AG04450 (cell line): ENCODE results near the gene CCDC141. TPM values are rescaled to one million over a fixed set of nuclear protein-coding genes. Genes with fewer than 3 reads are reported as not detected.
"Not testable (repeated sequence)": the region's sequence is repeated elsewhere in the genome, so short reads cannot be mapped to it uniquely, and the experiment has no call there.

Experiments used
- CTCF ChIA-PET: fragments of 300-600, 350-600 bp; formaldehyde crosslinking; extraction: SDS; loops from one replicate; lab custom pipeline; 2022; ENCODE audit warnings: antibody characterized with exemption, inconsistent platforms; lab: Charles Lee
- POLR2A ChIA-PET: fragments of 350-600 bp; formaldehyde crosslinking; extraction: SDS; loops from one replicate; lab custom pipeline; 2021; ENCODE audit warnings: antibody characterized with exemption, inconsistent platforms; lab: Yijun Ruan, JAX
- DNase-seq: peaks from one replicate; pipeline ENCODE4 v3.0.0-alpha.2; 2011; ENCODE audit warnings: low read depth, low spot score
- H3K27ac ChIP-seq: one replicate; pipeline ENCODE4 v1.5.1; 2012; ENCODE audit warnings: low read depth, low read length, control low read depth
- H3K27me3 ChIP-seq: one replicate; pipeline ENCODE4 v1.6.0; 2012; ENCODE audit warnings: low read length; ENCODE audit not compliant: control insufficient read depth, insufficient read depth
- H3K4me3 ChIP-seq: 2 replicates; pipeline ENCODE4 v1.5.1; 2011; ENCODE audit warnings: mild to moderate bottlenecking, low read depth, low read length, control low read depth
- H3K9me3 ChIP-seq: 2 replicates; pipeline ENCODE4 v1.5.1; 2012; ENCODE audit warnings: low read length; ENCODE audit not compliant: control insufficient read depth, insufficient read depth
- polyA plus RNA-seq: library from polyadenylated mRNA; depleted of rRNA; stranded (reverse); fragments of >200 nt; gene quantifications from 2 replicates; pipeline ENCODE4 v1.2.3, GENCODE V29; 2011
- TF ChIP-seq, protein P1 (sequence below): IDR thresholded peaks from 2 replicates; pipeline ENCODE4 v1.5.1; 2011; ENCODE audit warnings: low read depth, low read length, control low read depth, inconsistent platforms

CCDC141 gene
- polyA plus RNA-seq, 1 experiment: not detected

DNA sequence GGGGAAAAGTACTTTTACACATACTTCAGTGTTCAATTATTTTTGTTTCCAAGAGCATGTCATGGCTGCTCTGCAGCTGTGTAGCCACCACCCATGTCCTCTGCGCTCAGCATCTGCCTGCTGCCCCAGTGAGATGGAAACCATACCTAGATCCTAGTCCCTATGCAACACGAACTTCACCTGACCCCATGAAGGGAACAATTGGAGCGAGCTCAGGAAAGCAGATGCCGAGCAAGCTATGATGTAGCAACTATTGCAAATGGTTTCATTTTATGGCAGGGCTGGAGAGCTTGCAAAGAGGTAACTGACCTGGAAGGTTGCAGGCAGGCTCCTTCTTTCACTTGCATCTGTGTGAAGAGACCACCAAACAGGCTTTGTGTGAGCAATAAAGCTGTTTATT lies 1.3 kb upstream of the CCDC141 start:
- no peak overlapping the region for H3K4me3 ChIP-seq
- TF ChIP-seq, protein P1, sequence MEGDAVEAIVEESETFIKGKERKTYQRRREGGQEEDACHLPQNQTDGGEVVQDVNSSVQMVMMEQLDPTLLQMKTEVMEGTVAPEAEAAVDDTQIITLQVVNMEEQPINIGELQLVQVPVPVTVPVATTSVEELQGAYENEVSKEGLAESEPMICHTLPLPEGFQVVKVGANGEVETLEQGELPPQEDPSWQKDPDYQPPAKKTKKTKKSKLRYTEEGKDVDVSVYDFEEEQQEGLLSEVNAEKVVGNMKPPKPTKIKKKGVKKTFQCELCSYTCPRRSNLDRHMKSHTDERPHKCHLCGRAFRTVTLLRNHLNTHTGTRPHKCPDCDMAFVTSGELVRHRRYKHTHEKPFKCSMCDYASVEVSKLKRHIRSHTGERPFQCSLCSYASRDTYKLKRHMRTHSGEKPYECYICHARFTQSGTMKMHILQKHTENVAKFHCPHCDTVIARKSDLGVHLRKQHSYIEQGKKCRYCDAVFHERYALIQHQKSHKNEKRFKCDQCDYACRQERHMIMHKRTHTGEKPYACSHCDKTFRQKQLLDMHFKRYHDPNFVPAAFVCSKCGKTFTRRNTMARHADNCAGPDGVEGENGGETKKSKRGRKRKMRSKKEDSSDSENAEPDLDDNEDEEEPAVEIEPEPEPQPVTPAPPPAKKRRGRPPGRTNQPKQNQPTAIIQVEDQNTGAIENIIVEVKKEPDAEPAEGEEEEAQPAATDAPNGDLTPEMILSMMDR: no peak
- ChIA-PET POLR2A (no interaction called here), CTCF (no interaction called here)
- no peak for DNase-seq
- H3K27me3 ChIP-seq: no peaks in the 10 kb centered on the region
- H3K9me3 ChIP-seq: no peaks in the 10 kb centered on the region
- H3K27ac ChIP-seq: no peak overlapping the region

DNA sequence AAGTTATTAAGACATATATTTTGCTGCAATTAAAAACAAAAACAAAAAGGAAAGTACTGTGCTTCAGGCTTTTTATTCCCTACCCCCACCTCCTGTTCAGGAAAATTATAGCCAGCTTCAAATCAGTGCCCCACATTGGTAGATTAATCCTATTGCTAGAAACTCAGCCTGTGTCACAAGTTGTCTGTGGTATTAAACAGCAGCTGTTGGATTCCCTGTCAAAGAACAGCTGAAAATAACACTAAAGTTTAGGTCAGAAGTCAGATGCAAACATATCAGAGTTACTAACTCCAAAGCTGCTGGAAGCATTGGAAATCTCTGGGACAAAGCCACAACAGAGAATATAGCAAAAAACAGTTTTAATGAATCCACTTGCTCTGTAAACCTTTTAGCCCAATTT lies 818 bp upstream of the CCDC141 start:
- TF ChIP-seq, protein P1: no peak
- no peak for DNase-seq
- no peak overlapping the region for H3K4me3 ChIP-seq
- ChIA-PET POLR2A (no interaction called here), CTCF (no interaction called here)
- H3K9me3 ChIP-seq: no peaks in the 10 kb centered on the region
- no peak overlapping the region for H3K27ac ChIP-seq
- H3K27me3 ChIP-seq: no peaks in the 10 kb centered on the region

GRCh38 chr2:179049203-179049545 lies 763 bp downstream of the CCDC141 start:
- TF ChIP-seq, protein P1: no peak
- Histone ChIP-seq H3K9me3 (no peaks in the 10 kb centered on the region), H3K27ac (no peak overlapping the region), H3K27me3 (no peaks in the 10 kb centered on the region), H3K4me3 (no peak overlapping the region)
- DNase-seq: no peak
- CTCF ChIA-PET: no interaction called here
- POLR2A ChIA-PET: no interaction called here

GRCh38 chr2:179048099-179048498 lies 1.8 kb downstream of the CCDC141 start:
- DNase-seq: no peak
- TF ChIP-seq, protein P1: no peak
- POLR2A ChIA-PET: no interaction called here
- no peaks in the 10 kb centered on the region for H3K27me3 ChIP-seq
- H3K4me3 ChIP-seq: no peak overlapping the region
- no peaks in the 10 kb centered on the region for H3K9me3 ChIP-seq
- CTCF ChIA-PET: no interaction called here
- no peak overlapping the region for H3K27ac ChIP-seq

- DNase-seq, H3K27ac ChIP-seq, H3K27me3 ChIP-seq, CTCF ChIA-PET, H3K9me3 ChIP-seq, H3K4me3 ChIP-seq, POLR2A ChIA-PET: not testable (repeated sequence)
These were observed 4.3 kb downstream of the CCDC141 start for GRCh38 chr2:179045602-179046001.

DNA sequence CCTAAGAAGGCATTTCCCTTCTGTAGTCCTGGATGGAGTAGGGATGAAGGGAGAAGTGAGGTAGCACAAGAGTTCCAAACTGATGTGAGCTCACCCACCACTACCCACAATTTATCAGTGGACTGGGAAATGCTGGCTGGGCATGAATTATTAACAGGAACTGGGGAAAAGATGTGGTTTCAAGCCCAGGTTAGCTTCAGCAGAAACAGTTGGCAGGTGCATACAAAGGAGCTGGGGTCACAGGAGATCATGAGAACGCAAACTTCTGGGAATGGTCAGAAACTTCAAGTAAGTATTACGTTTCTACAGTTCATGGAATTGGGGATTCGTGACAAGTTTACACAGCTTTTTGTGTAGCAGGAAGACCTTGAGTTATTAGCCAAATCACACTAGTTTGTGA lies 5.4 kb downstream of the CCDC141 start:
- Histone ChIP-seq H3K9me3 (no peaks in the 10 kb centered on the region), H3K27me3 (no peaks in the 10 kb centered on the region), H3K27ac (no peak overlapping the region), H3K4me3 (no peak overlapping the region)
- no peak for DNase-seq
- ChIA-PET POLR2A (no interaction called here), CTCF (no interaction called here)
- TF ChIP-seq, protein P1: no peak
